Measurements from ENCODE around the gene XPR1. TPM values are rescaled to one million over a fixed set of nuclear protein-coding genes. Genes with fewer than 3 reads are reported as not detected.
A peak's percentile ranks its signal among the peaks of the same experiment; 100 is the strongest.

Gene XPR1
- total and polyA plus RNA-seq, 7 experiments from 2014 or later: 5.4 to 19.7 (median 15.4) TPM

GRCh38 chr1:180892675-180893074 lies 260.9 kb downstream of the XPR1 start:
- Histone ChIP-seq H3K9me3 (ENCODE audit: control insufficient read depth in 2 of 3, low read length in 3 of 3) (no peaks in the 10 kb centered on the region), H3K4me3 (ENCODE audit: low read length) (no peak overlapping the region), H3K36me3 (ENCODE audit: control insufficient read depth in 2 of 3, insufficient read depth in 3 of 3, low read length in 3 of 3) (no peaks in the 10 kb centered on the region), H3K27me3 (ENCODE audit: control insufficient read depth in 2 of 2, insufficient read depth in 2 of 2, low read length in 2 of 2) (no peaks in the 10 kb centered on the region), H3K27ac (ENCODE audit: low read depth, low read length) (no peak overlapping the region), H3K4me1 (ENCODE audit: control insufficient read depth in 2 of 2, insufficient read depth in 2 of 2, low read length in 2 of 2) (no peaks in the 10 kb centered on the region)
- Mint-ChIP-seq H3K36me3 (peaks cover 0 to 7% (median 3%) of the 10 kb centered on the region in 5 donors), H3K27ac (peak overlapping the region in 2 of 9 donors; percentile 4 to 24), H3K27me3 (no peaks in the 10 kb centered on the region), H3K4me1 (peaks cover 5 to 14% (median 11%) of the 10 kb centered on the region in 7 donors), H3K4me3 (peak overlapping the region in 1 of 10 donors; percentile 20), H3K9me3 (peaks cover 0 to 7% (median 0%) of the 10 kb centered on the region in 11 donors)
- ATAC-seq (no peak), DNase-seq (no peak)
- intact Hi-C loops (cut with micrococcal nuclease): loop anchor here in 1 of 2 donors (5.0 kb wide), 1 partner anchor 90 kb away; no protein-coding TSS in a partner anchor
- ChIA-PET CTCF (no interaction called here), POLR2A (no interaction called here)

- no peaks in the 10 kb centered on the region for H3K9me3 ChIP-seq (ENCODE audit: control insufficient read depth in 2 of 3, low read length in 3 of 3)
- DNase-seq (no peak), ATAC-seq (no peak)
- intact Hi-C loops (cut with micrococcal nuclease): loop anchor here in 1 of 2 donors (5.0 kb wide), 1 partner anchor 89 kb away; no protein-coding TSS in a partner anchor
- Mint-ChIP-seq H3K9me3 (peaks cover 0 to 7% (median 0%) of the 10 kb centered on the region in 11 donors), H3K36me3 (peaks cover 0 to 7% (median 0%) of the 10 kb centered on the region in 5 donors), H3K4me1 (peaks cover 4 to 14% (median 11%) of the 10 kb centered on the region in 7 donors), H3K27ac (peak overlapping the region in 3 of 9 donors; percentile 45 to 83 (median 51)), H3K27me3 (no peaks in the 10 kb centered on the region), H3K4me3 (no peak overlapping the region)
- no peaks in the 10 kb centered on the region for H3K4me1 ChIP-seq (ENCODE audit: control insufficient read depth in 2 of 2, insufficient read depth in 2 of 2, low read length in 2 of 2)
- CTCF ChIA-PET: no interaction called here
- no peak overlapping the region for H3K27ac ChIP-seq (ENCODE audit: low read depth, low read length)
- H3K27me3 ChIP-seq (ENCODE audit: control insufficient read depth in 2 of 2, insufficient read depth in 2 of 2, low read length in 2 of 2): no peaks in the 10 kb centered on the region
- POLR2A ChIA-PET: no interaction called here
- H3K4me3 ChIP-seq (ENCODE audit: low read length): no peak overlapping the region
- no peaks in the 10 kb centered on the region for H3K36me3 ChIP-seq (ENCODE audit: control insufficient read depth in 2 of 3, insufficient read depth in 3 of 3, low read length in 3 of 3)
Observed at GRCh38 chr1:180893614-180894013, 261.8 kb downstream of the XPR1 start.

GRCh38 chr1:180896161-180896560 lies 264.3 kb downstream of the XPR1 start:
- POLR2A ChIA-PET: no interaction called here
- peaks cover 0 to 7% (median 0%) of the 10 kb centered on the region in 11 donors for H3K9me3 Mint-ChIP-seq

GRCh38 chr1:180898441-180899219 lies 266.8 kb downstream of the XPR1 start:
- Histone ChIP-seq H3K9me3 (ENCODE audit: control insufficient read depth in 2 of 3, low read length in 3 of 3) (no peaks in the 10 kb centered on the region), H3K4me1 (ENCODE audit: control insufficient read depth in 2 of 2, insufficient read depth in 2 of 2, low read length in 2 of 2) (no peaks in the 10 kb centered on the region), H3K4me3 (ENCODE audit: low read length) (no peak overlapping the region), H3K27me3 (ENCODE audit: control insufficient read depth in 2 of 2, insufficient read depth in 2 of 2, low read length in 2 of 2) (no peaks in the 10 kb centered on the region), H3K36me3 (ENCODE audit: control insufficient read depth in 2 of 3, insufficient read depth in 3 of 3, low read length in 3 of 3) (no peaks in the 10 kb centered on the region), H3K27ac (ENCODE audit: low read depth, low read length) (no peak overlapping the region)
- intact Hi-C loops (cut with micrococcal nuclease): no loop called here
- ChIA-PET CTCF (no interaction called here), POLR2A (no interaction called here)
- H3K27me3 Mint-ChIP-seq: peaks cover 0 to 10% (median 0%) of the 10 kb centered on the region in 5 donors
- H3K4me1 Mint-ChIP-seq: peaks cover 0 to 7% (median 6%) of the 10 kb centered on the region in 7 donors
- DNase-seq (no peak), ATAC-seq (no peak)
- H3K36me3 Mint-ChIP-seq: peaks cover 0 to 7% (median 0%) of the 10 kb centered on the region in 5 donors
- H3K9me3 Mint-ChIP-seq: peaks cover 0 to 7% (median 0%) of the 10 kb centered on the region in 11 donors
- no peak overlapping the region for H3K4me3 Mint-ChIP-seq
- H3K27ac Mint-ChIP-seq: no peak overlapping the region

More at GRCh38 chr1:180896161-180896560, 264.3 kb downstream of the XPR1 start:
- ATAC-seq (no peak), DNase-seq (no peak)
- intact Hi-C loops (cut with micrococcal nuclease): no loop called here
- Mint-ChIP-seq H3K36me3 (peaks cover 0 to 7% (median 0%) of the 10 kb centered on the region in 5 donors), H3K4me1 (peaks cover 0 to 14% (median 11%) of the 10 kb centered on the region in 7 donors), H3K27ac (no peak overlapping the region), H3K4me3 (no peak overlapping the region), H3K27me3 (peaks cover 0 to 3% (median 0%) of the 10 kb centered on the region in 5 donors)
- no peaks in the 10 kb centered on the region for H3K9me3 ChIP-seq (ENCODE audit: control insufficient read depth in 2 of 3, low read length in 3 of 3)
- H3K4me1 ChIP-seq (ENCODE audit: control insufficient read depth in 2 of 2, insufficient read depth in 2 of 2, low read length in 2 of 2): no peaks in the 10 kb centered on the region
- no peak overlapping the region for H3K27ac ChIP-seq (ENCODE audit: low read depth, low read length)
- H3K36me3 ChIP-seq (ENCODE audit: control insufficient read depth in 2 of 3, insufficient read depth in 3 of 3, low read length in 3 of 3): no peaks in the 10 kb centered on the region
- H3K4me3 ChIP-seq (ENCODE audit: low read length): no peak overlapping the region
- no peaks in the 10 kb centered on the region for H3K27me3 ChIP-seq (ENCODE audit: control insufficient read depth in 2 of 2, insufficient read depth in 2 of 2, low read length in 2 of 2)
- CTCF ChIA-PET: no interaction called here

- no peak overlapping the region for H3K4me3 Mint-ChIP-seq
- POLR2A ChIA-PET: no interaction called here
Observed at GRCh38 chr1:180899262-180899661, 267.4 kb downstream of the XPR1 start.

GRCh38 chr1:180901076-180901990 lies 269.5 kb downstream of the XPR1 start:
- POLR2A ChIA-PET: no interaction called here
- Mint-ChIP-seq H3K4me1 (no peaks in the 10 kb centered on the region), H3K27ac (no peak overlapping the region), H3K36me3 (no peaks in the 10 kb centered on the region), H3K9me3 (peaks cover 0 to 3% (median 0%) of the 10 kb centered on the region in 11 donors), H3K4me3 (peak overlapping the region in 1 of 10 donors; percentile 16), H3K27me3 (peaks cover 0 to 10% (median 0%) of the 10 kb centered on the region in 5 donors)
- peak in 1 of 9 donors; percentile 13 for DNase-seq
- Histone ChIP-seq H3K27ac (ENCODE audit: low read depth, low read length) (no peak overlapping the region), H3K9me3 (ENCODE audit: control insufficient read depth in 2 of 3, low read length in 3 of 3) (no peaks in the 10 kb centered on the region), H3K4me3 (ENCODE audit: low read length) (no peak overlapping the region), H3K27me3 (ENCODE audit: control insufficient read depth in 2 of 2, insufficient read depth in 2 of 2, low read length in 2 of 2) (no peaks in the 10 kb centered on the region), H3K36me3 (ENCODE audit: control insufficient read depth in 2 of 3, insufficient read depth in 3 of 3, low read length in 3 of 3) (no peaks in the 10 kb centered on the region), H3K4me1 (ENCODE audit: control insufficient read depth in 2 of 2, insufficient read depth in 2 of 2, low read length in 2 of 2) (no peaks in the 10 kb centered on the region)
- intact Hi-C loops (cut with micrococcal nuclease): no loop called here
- CTCF ChIA-PET: interaction anchor here (0.6 to 1.6 kb wide), 2 partner anchors 38 to 40 kb away, joined by 3 to 4 read pairs; no protein-coding TSS in a partner anchor
- no peak for ATAC-seq

More at GRCh38 chr1:180899262-180899661, 267.4 kb downstream of the XPR1 start:
- Mint-ChIP-seq H3K9me3 (peaks cover 0 to 7% (median 0%) of the 10 kb centered on the region in 11 donors), H3K36me3 (peaks cover 0 to 7% (median 0%) of the 10 kb centered on the region in 5 donors), H3K27ac (no peak overlapping the region), H3K4me1 (peaks cover 0 to under 1% (median under 1%) of the 10 kb centered on the region in 7 donors), H3K27me3 (peaks cover 0 to 10% (median 0%) of the 10 kb centered on the region in 5 donors)
- Histone ChIP-seq H3K36me3 (ENCODE audit: control insufficient read depth in 2 of 3, insufficient read depth in 3 of 3, low read length in 3 of 3) (no peaks in the 10 kb centered on the region), H3K27me3 (ENCODE audit: control insufficient read depth in 2 of 2, insufficient read depth in 2 of 2, low read length in 2 of 2) (no peaks in the 10 kb centered on the region), H3K4me3 (ENCODE audit: low read length) (no peak overlapping the region), H3K27ac (ENCODE audit: low read depth, low read length) (no peak overlapping the region), H3K4me1 (ENCODE audit: control insufficient read depth in 2 of 2, insufficient read depth in 2 of 2, low read length in 2 of 2) (no peaks in the 10 kb centered on the region), H3K9me3 (ENCODE audit: control insufficient read depth in 2 of 3, low read length in 3 of 3) (no peaks in the 10 kb centered on the region)
- CTCF ChIA-PET: no interaction called here
- DNase-seq (peak in 1 of 9 donors; percentile 11), ATAC-seq (no peak)
- intact Hi-C loops (cut with micrococcal nuclease): no loop called here

Data from naive thymus-derived CD4-positive, alpha-beta T cell (primary cell).